HG02973 (cell line): Measurements from ENCODE around the gene CYB5B.

Source experiments
- ATAC-seq: cut with Tn5 transposase; IDR thresholded peaks from one replicate; pipeline ENCODE4 v1.9.1; 2021; ENCODE audit warnings: moderate library complexity; ENCODE audit not compliant: unreplicated experiment

Gene CYB5B

GRCh38 chr16:69483611-69484010 is 59.2 kb downstream of the CYB5B start:
- no peak for ATAC-seq

GRCh38 chr16:69485361-69485760 is 60.9 kb downstream of the CYB5B start:
- ATAC-seq: no peak

GRCh38 chr16:69485816-69486215 is 61.4 kb downstream of the CYB5B start:
- no peak for ATAC-seq

GRCh38 chr16:69486272-69486671 is 61.9 kb downstream of the CYB5B start:
- ATAC-seq: no peak

- ATAC-seq: no peak
Measured at GRCh38 chr16:69486724-69487123, 62.3 kb downstream of the CYB5B start.

- no peak for ATAC-seq
Measured at GRCh38 chr16:69490707-69491324, 66.4 kb downstream of the CYB5B start.

GRCh38 chr16:69494991-69495392 is 70.6 kb downstream of the CYB5B start:
- ATAC-seq: no peak

- ATAC-seq: no peak
Measured at GRCh38 chr16:69495821-69496220, 71.4 kb downstream of the CYB5B start.

GRCh38 chr16:69496376-69496775 is 72.0 kb downstream of the CYB5B start:
- no peak for ATAC-seq

- ATAC-seq: no peak
Measured at GRCh38 chr16:69496896-69497295, 72.5 kb downstream of the CYB5B start.

GRCh38 chr16:69497876-69498596 is 73.6 kb downstream of the CYB5B start:
- ATAC-seq: no peak

GRCh38 chr16:69498926-69499325 is 74.5 kb downstream of the CYB5B start:
- ATAC-seq: no peak

- ATAC-seq: no peak
Measured at GRCh38 chr16:69499541-69500230, 75.3 kb downstream of the CYB5B start.

- no peak for ATAC-seq
Measured at GRCh38 chr16:69500496-69500895, 76.1 kb downstream of the CYB5B start.

- no peak for ATAC-seq
Measured at GRCh38 chr16:69501956-69502745, 77.7 kb downstream of the CYB5B start.

- no peak for ATAC-seq
Measured at GRCh38 chr16:69503244-69503643, 78.8 kb downstream of the CYB5B start.

- ATAC-seq: no peak
Measured at GRCh38 chr16:69508033-69508755, 83.8 kb downstream of the CYB5B start.

- no peak for ATAC-seq
Measured at GRCh38 chr16:69509125-69509524, 84.7 kb downstream of the CYB5B start.

- ATAC-seq: no peak
Measured at GRCh38 chr16:69511651-69512050, 87.2 kb downstream of the CYB5B start.

GRCh38 chr16:69513180-69513966 is 89.0 kb downstream of the CYB5B start:
- no peak for ATAC-seq
